ENCODE data around the gene MPL.

MPL gene

GRCh38 chr1:43376723-43377235 is 39.2 kb downstream of the MPL start:
- TF ChIP-seq GATA1 (IDR thresholded peaks at IDR 0.05; ENCODE audit: low read depth, low read length) (no peak), POLR2A (IDR thresholded peaks at IDR 0.05; ENCODE audit: low read length) (no peak)
- DNase-seq = no peak

- no peak for TF ChIP-seq POLR2A (IDR thresholded peaks at IDR 0.05; ENCODE audit: low read length)
- TF ChIP-seq GATA1 (IDR thresholded peaks at IDR 0.05; ENCODE audit: low read depth, low read length) = no peak
- no peak for DNase-seq
Observed at GRCh38 chr1:43377831-43378230, 40.2 kb downstream of the MPL start.

GRCh38 chr1:43379476-43379875 is 41.9 kb downstream of the MPL start:
- TF ChIP-seq POLR2A (IDR thresholded peaks at IDR 0.05; ENCODE audit: low read length) (no peak), GATA1 (IDR thresholded peaks at IDR 0.05; ENCODE audit: low read depth, low read length) (no peak)
- no peak for DNase-seq

- TF ChIP-seq POLR2A (IDR thresholded peaks at IDR 0.05; ENCODE audit: low read length) = no peak
- TF ChIP-seq GATA1 (IDR thresholded peaks at IDR 0.05; ENCODE audit: low read depth, low read length) = no peak
- no peak for DNase-seq
Observed at GRCh38 chr1:43381612-43382011, 44.0 kb downstream of the MPL start.

- peak in 1 of 2 experiments; percentile 21 for DNase-seq
- no peak for TF ChIP-seq GATA1 (IDR thresholded peaks at IDR 0.05; ENCODE audit: low read depth, low read length)
- no peak for TF ChIP-seq POLR2A (IDR thresholded peaks at IDR 0.05; ENCODE audit: low read length)
Observed at GRCh38 chr1:43382027-43382779, 44.6 kb downstream of the MPL start.

- no peak for TF ChIP-seq POLR2A (IDR thresholded peaks at IDR 0.05; ENCODE audit: low read length)
- TF ChIP-seq GATA1 (IDR thresholded peaks at IDR 0.05; ENCODE audit: low read depth, low read length) = no peak
- DNase-seq = peak in 1 of 2 experiments; percentile 23
Observed at GRCh38 chr1:43383449-43383848, 45.8 kb downstream of the MPL start.

GRCh38 chr1:43386676-43387075 is 49.1 kb downstream of the MPL start:
- no peak for DNase-seq
- TF ChIP-seq GATA1 (IDR thresholded peaks at IDR 0.05; ENCODE audit: low read depth, low read length) (no peak), POLR2A (IDR thresholded peaks at IDR 0.05; ENCODE audit: low read length) (no peak)

GRCh38 chr1:43387976-43388599 is 50.5 kb downstream of the MPL start:
- TF ChIP-seq POLR2A (IDR thresholded peaks at IDR 0.05; ENCODE audit: low read length) (no peak), GATA1 (IDR thresholded peaks at IDR 0.05; ENCODE audit: low read depth, low read length) (no peak)

GRCh38 chr1:43388613-43389012 is 51.0 kb downstream of the MPL start:
- DNase-seq = peak; percentile 43 to 63
- TF ChIP-seq GATA1 (IDR thresholded peaks at IDR 0.05; ENCODE audit: low read depth, low read length) = no peak
- TF ChIP-seq POLR2A (IDR thresholded peaks at IDR 0.05; ENCODE audit: low read length) = no peak

More at GRCh38 chr1:43387976-43388599, 50.5 kb downstream of the MPL start:
- peak; percentile 61 to 70 for DNase-seq

- DNase-seq = peak; percentile 95
- TF ChIP-seq GATA1 (IDR thresholded peaks at IDR 0.05; ENCODE audit: low read depth, low read length) (no peak), POLR2A (IDR thresholded peaks at IDR 0.05; ENCODE audit: low read length) (peak; percentile 90)
Observed at GRCh38 chr1:43389326-43390313, 52.0 kb downstream of the MPL start, which contains the start of the genes MED8 and SZT2. MED8 (minus strand) TSS chr1:43389800; CDS start chr1:43389764, 36 bp downstream. SZT2 (plus strand) TSS chr1:43389899; CDS start chr1:43389969, 70 bp downstream.

- TF ChIP-seq POLR2A (IDR thresholded peaks at IDR 0.05; ENCODE audit: low read length) (no peak), GATA1 (IDR thresholded peaks at IDR 0.05; ENCODE audit: low read depth, low read length) (no peak)
- DNase-seq = no peak
Observed at GRCh38 chr1:43392702-43393101, 55.1 kb downstream of the MPL start.

- no peak for DNase-seq
Observed at GRCh38 chr1:43395523-43395922, 57.9 kb downstream of the MPL start.

GRCh38 chr1:43396059-43396458 is 58.4 kb downstream of the MPL start:
- TF ChIP-seq GATA1 (IDR thresholded peaks at IDR 0.05; ENCODE audit: low read depth, low read length) (no peak), POLR2A (IDR thresholded peaks at IDR 0.05; ENCODE audit: low read length) (no peak)

More at GRCh38 chr1:43395523-43395922, 57.9 kb downstream of the MPL start:
- no peak for TF ChIP-seq POLR2A (IDR thresholded peaks at IDR 0.05; ENCODE audit: low read length)
- no peak for TF ChIP-seq GATA1 (IDR thresholded peaks at IDR 0.05; ENCODE audit: low read depth, low read length)

More at GRCh38 chr1:43396059-43396458, 58.4 kb downstream of the MPL start:
- no peak for DNase-seq
